Endothelial cell of hepatic sinusoid (primary cell): ENCODE results near the gene HOXC9.

Experiments
- in situ Hi-C: cut with HindIII; loops from 2 replicates; pipeline ENCODE4 v1.10.0; 2017; ENCODE audit warnings: low sequenced_read_pairs

Gene HOXC9

GRCh38 chr12:54024581-54025305 is 24.8 kb downstream of the HOXC9 start:
- in situ Hi-C loops, result no loop called here

GRCh38 chr12:54025499-54026405 is 25.8 kb downstream of the HOXC9 start:
- in situ Hi-C loops, result no loop called here

GRCh38 chr12:54026640-54027441 is 26.9 kb downstream of the HOXC9 start:
- in situ Hi-C loops, result no loop called here

GRCh38 chr12:54027442-54027786 is 27.5 kb downstream of the HOXC9 start:
- in situ Hi-C loops, result no loop called here

- in situ Hi-C loops, result no loop called here
Measured at GRCh38 chr12:54028314-54029201, 28.6 kb downstream of the HOXC9 start, which contains the start of gene HOXC6. TSS of gene HOXC6 (plus strand) at chr12:54028440. CDS start at chr12:54028522, 82 bp downstream.

- in situ Hi-C loops, result no loop called here
Measured at GRCh38 chr12:54029529-54030441, 29.8 kb downstream of the HOXC9 start.

- in situ Hi-C loops, result no loop called here
Measured at GRCh38 chr12:54030442-54030801, 30.5 kb downstream of the HOXC9 start.

- in situ Hi-C loops, result no loop called here
Measured at GRCh38 chr12:54030889-54031471, 31.0 kb downstream of the HOXC9 start.

- in situ Hi-C loops, result no loop called here
Measured at GRCh38 chr12:54031480-54031879, 31.5 kb downstream of the HOXC9 start.

- in situ Hi-C loops, result no loop called here
Measured at GRCh38 chr12:54032086-54032619, 32.2 kb downstream of the HOXC9 start.

GRCh38 chr12:54032627-54033100 is 32.7 kb downstream of the HOXC9 start, which contains the start of gene HOXC5:
TSS of gene HOXC5 (plus strand) at chr12:54033050. CDS start at chr12:54033123, 73 bp downstream.
- in situ Hi-C loops, result no loop called here

- in situ Hi-C loops, result no loop called here
Measured at GRCh38 chr12:54033106-54033979, 33.4 kb downstream of the HOXC9 start.

- in situ Hi-C loops, result no loop called here
Measured at GRCh38 chr12:54033980-54034784, 34.2 kb downstream of the HOXC9 start.

- in situ Hi-C loops, result no loop called here
Measured at GRCh38 chr12:54034785-54035310, 34.9 kb downstream of the HOXC9 start.

- in situ Hi-C loops, result no loop called here
Measured at GRCh38 chr12:54035568-54036264, 35.8 kb downstream of the HOXC9 start.
